ENCODE data around the gene KCNIP1. TPM values are rescaled to one million over a fixed set of nuclear protein-coding genes. Genes with fewer than 3 reads are reported as not detected.

Gene KCNIP1
- total and polyA plus RNA-seq, 2 of the 8 experiments (the other 6 are each of a cell fraction or from before 2014, with no cell fraction given) = 0.52 to 0.83 TPM

DNA sequence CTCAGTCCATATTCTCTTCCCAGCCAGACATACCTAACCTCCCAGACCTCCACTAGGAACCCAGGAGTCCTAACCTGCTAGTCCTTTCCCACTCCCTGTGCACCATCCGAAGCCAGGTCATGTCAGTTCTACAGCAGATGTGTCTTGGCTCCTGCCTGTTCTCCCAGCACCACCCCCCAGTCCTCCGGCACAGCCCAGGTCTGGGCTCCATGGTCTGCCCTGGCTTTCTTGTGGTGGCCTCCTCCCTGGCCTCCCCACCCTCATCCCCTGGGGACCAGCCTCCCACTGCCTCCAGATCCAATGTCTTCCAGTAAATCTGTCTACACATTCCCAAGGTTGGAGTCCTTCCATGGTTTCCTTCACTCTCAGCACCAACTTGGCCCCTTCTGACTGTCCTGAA is 20.0 kb downstream of the KCNIP1 start:
- Histone ChIP-seq H3K4me1 (replicated peaks in 1 of 4; ENCODE audit: control insufficient read depth in 3 of 4, insufficient read depth in 4 of 4, low read length in 3 of 4) (peaks cover 2 to 9% (median 5%) of the 10 kb centered on the region in 4 experiments; a peak in 5 of 7 replicates), H2BK120ac (replicated peaks; ENCODE audit: low read depth, low read length) (no peak overlapping the region), H4K8ac (ENCODE audit: extremely low read depth, insufficient read depth, low read length) (no peak overlapping the region), H3K36me3 (ENCODE audit: control insufficient read depth in 2 of 4, insufficient read depth in 4 of 4, low read length in 3 of 4) (no peaks in the 10 kb centered on the region), H4K91ac (replicated peaks; ENCODE audit: insufficient read length, low read length) (no peak overlapping the region), H3K79me1 (ENCODE audit: low read depth, low read length) (no peaks in the 10 kb centered on the region), H3K4ac (replicated peaks; ENCODE audit: insufficient read length, low read depth, low read length) (no peak overlapping the region), H3K27ac (ENCODE audit: low read depth, low read length) (no peak overlapping the region), H2AFZ (ENCODE audit: low read length) (no peak overlapping the region), H3K27me3 (replicated peaks in 1 of 4; ENCODE audit: control insufficient read depth in 3 of 4, extremely low read depth in 1 of 4, insufficient read depth in 3 of 4, low read length in 3 of 4) (no peaks in the 10 kb centered on the region; a peak in 1 of 7 replicates), H3K9me3 (ENCODE audit: insufficient read depth in 2 of 2, low read depth in 1 of 2, low read length in 1 of 2) (no peaks in the 10 kb centered on the region), H2BK12ac (ENCODE audit: low read depth, low read length) (peak overlapping the region; percentile 20; the same call in 1 of the 2 replicates), H2AK5ac (ENCODE audit: low read depth, low read length) (no peak overlapping the region), H3K23ac (ENCODE audit: insufficient read length) (no peak overlapping the region), H4K20me1 (replicated peaks in 1 of 2; ENCODE audit: control insufficient read depth in 1 of 2, insufficient read depth in 2 of 2, low read length in 2 of 2) (no peaks in the 10 kb centered on the region), H3K9ac (replicated peaks in 1 of 4; ENCODE audit: extremely low read depth in 1 of 4, low read depth in 3 of 4, low read length in 3 of 4) (no peak overlapping the region), H2BK15ac (ENCODE audit: low read length) (0 out of 2 replicates have a peak overlapping the region, but pooled peaks have one; percentile 83), H2BK5ac (ENCODE audit: low read depth, low read length) (no peak overlapping the region), H4K5ac (ENCODE audit: insufficient read length, low read depth, low read length) (no peak overlapping the region), H3K14ac (ENCODE audit: insufficient read length) (no peak overlapping the region), H3K4me3 (ENCODE audit: extremely low read depth in 1 of 4, insufficient read depth in 2 of 4, low read depth in 3 of 4, low read length in 4 of 4) (no peak overlapping the region), H3K23me2 (ENCODE audit: low read depth, low read length) (no peaks in the 10 kb centered on the region), H2BK20ac (ENCODE audit: low read length) (no peak overlapping the region), H3K18ac (ENCODE audit: extremely low read depth, low read length) (no peak overlapping the region), H3K56ac (replicated peaks; ENCODE audit: insufficient read length, low read depth, low read length) (no peak overlapping the region), H3K79me2 (ENCODE audit: control insufficient read depth in 1 of 2, insufficient read depth in 2 of 2, low read length in 2 of 2) (no peaks in the 10 kb centered on the region), H3K4me2 (ENCODE audit: insufficient read depth in 1 of 2, low read depth in 2 of 2, low read length in 2 of 2) (no peak overlapping the region)
- no peak for TF ChIP-seq HDAC6 (IDR thresholded peaks at IDR 0.05; ENCODE audit: low read depth, low read length)
- 88% methylated on average over 2 of the region's 2 CpGs; no CpG with 5 or more reads in 1 of the 2 experiments for WGBS, 2 experiments (ENCODE audit: extremely low coverage in 1 of 2, insufficient coverage in 1 of 2, insufficient read length in 1 of 2, insufficient replicate concordance in 2 of 2, low coverage in 1 of 2, low lambda C conversion rate in 2 of 2, missing lambda C conversion rate in 1 of 2)
- FAIRE-seq = no peak
- ChIA-PET POLR2A (ENCODE audit: partially characterized antibody) (no interaction called here), CTCF (ENCODE audit: partially characterized antibody) (interaction anchor here (1.3 to 4.5 kb wide), 2 partner anchors 14 to 45 kb away, joined by 4 to 26 read pairs; no protein-coding TSS in a partner anchor)
- DNase-seq (ENCODE audit: low read depth in 1 of 2, low spot score in 2 of 2) = no peak

All from H1 (cell line).